ENCODE results near the gene MS4A5. TPM values are rescaled to one million over a fixed set of nuclear protein-coding genes. Genes with fewer than 3 reads are reported as not detected.

MS4A5 gene
- total RNA-seq, 1 experiment from 2014 or later = not detected

- no peaks in the 10 kb centered on the region for H3K4me1 ChIP-seq
- no peak for DNase-seq
- no peak overlapping the region for H3K4me3 ChIP-seq
- H3K27ac ChIP-seq = no peak overlapping the region
- no peaks in the 10 kb centered on the region for H3K36me3 ChIP-seq
- no peaks in the 10 kb centered on the region for H3K27me3 ChIP-seq
- no peaks in the 10 kb centered on the region for H3K9me3 ChIP-seq (replicated peaks)
Measured at GRCh38 chr11:60454212-60454611, 24.8 kb downstream of the MS4A5 start.

- H3K27me3 ChIP-seq = no peaks in the 10 kb centered on the region
Measured at GRCh38 chr11:60455531-60456042, 26.2 kb downstream of the MS4A5 start, which contains the start of gene MS4A1. MS4A1 (plus strand) TSS chr11:60455847; CDS start chr11:60462375, 6,528 bp downstream.

GRCh38 chr11:60457576-60457975 is 28.2 kb downstream of the MS4A5 start:
- H3K9me3 ChIP-seq (replicated peaks) = no peaks in the 10 kb centered on the region

More at GRCh38 chr11:60455531-60456042, 26.2 kb downstream of the MS4A5 start, which contains the start of gene MS4A1:
- Histone ChIP-seq H3K27ac (no peak within 1 kb of the TSS), H3K36me3 (no peaks in the 10 kb centered on the region), H3K4me3 (no peak within 1 kb of the TSS), H3K9me3 (replicated peaks) (no peaks in the 10 kb centered on the region), H3K4me1 (no peaks in the 10 kb centered on the region)
- DNase-seq = no peak

GRCh38 chr11:60459345-60459744 is 30.0 kb downstream of the MS4A5 start:
- DNase-seq = no peak
- no peak overlapping the region for H3K4me3 ChIP-seq
- no peaks in the 10 kb centered on the region for H3K36me3 ChIP-seq
- H3K27me3 ChIP-seq = no peaks in the 10 kb centered on the region
- H3K27ac ChIP-seq = no peak overlapping the region
- H3K4me1 ChIP-seq = no peaks in the 10 kb centered on the region
- no peaks in the 10 kb centered on the region for H3K9me3 ChIP-seq (replicated peaks)

More at GRCh38 chr11:60457576-60457975, 28.2 kb downstream of the MS4A5 start:
- H3K27ac ChIP-seq = no peak overlapping the region
- H3K36me3 ChIP-seq = no peaks in the 10 kb centered on the region
- no peaks in the 10 kb centered on the region for H3K27me3 ChIP-seq
- no peaks in the 10 kb centered on the region for H3K4me1 ChIP-seq
- no peak overlapping the region for H3K4me3 ChIP-seq
- no peak for DNase-seq

- Histone ChIP-seq H3K9me3 (replicated peaks) (no peaks in the 10 kb centered on the region), H3K27me3 (no peaks in the 10 kb centered on the region), H3K4me3 (no peak overlapping the region), H3K36me3 (no peaks in the 10 kb centered on the region), H3K4me1 (no peaks in the 10 kb centered on the region), H3K27ac (no peak overlapping the region)
- DNase-seq = no peak
Measured at GRCh38 chr11:60468829-60469228, 39.5 kb downstream of the MS4A5 start.

- H3K27me3 ChIP-seq = no peaks in the 10 kb centered on the region
- no peaks in the 10 kb centered on the region for H3K4me1 ChIP-seq
- no peak overlapping the region for H3K4me3 ChIP-seq
- no peak overlapping the region for H3K27ac ChIP-seq
- H3K9me3 ChIP-seq (replicated peaks) = no peaks in the 10 kb centered on the region
- no peak for DNase-seq
- no peaks in the 10 kb centered on the region for H3K36me3 ChIP-seq
Measured at GRCh38 chr11:60469723-60470122, 40.4 kb downstream of the MS4A5 start.

GRCh38 chr11:60477035-60477445 is 47.7 kb downstream of the MS4A5 start:
- H3K4me1 ChIP-seq = no peaks in the 10 kb centered on the region
- no peaks in the 10 kb centered on the region for H3K36me3 ChIP-seq
- no peak overlapping the region for H3K27ac ChIP-seq
- no peaks in the 10 kb centered on the region for H3K27me3 ChIP-seq
- H3K9me3 ChIP-seq (replicated peaks) = no peaks in the 10 kb centered on the region
- H3K4me3 ChIP-seq = no peak overlapping the region
- no peak for DNase-seq

GRCh38 chr11:60482361-60482760 is 53.0 kb downstream of the MS4A5 start:
- Histone ChIP-seq H3K27ac (no peak overlapping the region), H3K27me3 (no peaks in the 10 kb centered on the region), H3K36me3 (no peaks in the 10 kb centered on the region)

GRCh38 chr11:60485987-60486386 is 56.6 kb downstream of the MS4A5 start:
- peak in 1 of 2 experiments; percentile 3 for DNase-seq
- Histone ChIP-seq H3K4me1 (no peaks in the 10 kb centered on the region), H3K9me3 (replicated peaks) (no peaks in the 10 kb centered on the region), H3K36me3 (no peaks in the 10 kb centered on the region), H3K27ac (no peak overlapping the region), H3K4me3 (no peak overlapping the region), H3K27me3 (no peaks in the 10 kb centered on the region)

More at GRCh38 chr11:60482361-60482760, 53.0 kb downstream of the MS4A5 start:
- no peak for DNase-seq
- no peaks in the 10 kb centered on the region for H3K9me3 ChIP-seq (replicated peaks)
- no peaks in the 10 kb centered on the region for H3K4me1 ChIP-seq
- no peak overlapping the region for H3K4me3 ChIP-seq

GRCh38 chr11:60492488-60493009 is 63.2 kb downstream of the MS4A5 start, which contains the start of gene MS4A12:
MS4A12 (plus strand) TSS chr11:60492778; CDS start chr11:60497319, 4,541 bp downstream.
- H3K27me3 ChIP-seq = no peaks in the 10 kb centered on the region
- no peaks in the 10 kb centered on the region for H3K4me1 ChIP-seq
- H3K36me3 ChIP-seq = no peaks in the 10 kb centered on the region
- H3K27ac ChIP-seq = no peak within 1 kb of the TSS
- no peak within 1 kb of the TSS for H3K4me3 ChIP-seq
- no peaks in the 10 kb centered on the region for H3K9me3 ChIP-seq (replicated peaks)
- no peak for DNase-seq

- Histone ChIP-seq H3K27ac (no peak overlapping the region), H3K36me3 (no peaks in the 10 kb centered on the region), H3K27me3 (no peaks in the 10 kb centered on the region), H3K9me3 (replicated peaks) (no peaks in the 10 kb centered on the region), H3K4me3 (no peak overlapping the region), H3K4me1 (no peaks in the 10 kb centered on the region)
- DNase-seq = no peak
Measured at GRCh38 chr11:60493454-60493853, 64.1 kb downstream of the MS4A5 start.

Other genes with a start within 250 kb of the MS4A5 start
- gene MS4A6A, start 246.5 kb upstream of the MS4A5 start, total RNA-seq (2014; rRNA removed; shearing (Covaris generic)) = not detected in 2 replicates
- gene MS4A4E, start 186.4 kb upstream of the MS4A5 start, total RNA-seq (2014; rRNA removed; shearing (Covaris generic)) = not detected in 2 replicates
- not detected in 2 replicates for gene MS4A4A, start 148.9 kb upstream of the MS4A5 start, total RNA-seq (2014; rRNA removed; shearing (Covaris generic))
- not detected in 2 replicates for gene MS4A6E, start 102.3 kb upstream of the MS4A5 start, total RNA-seq (2014; rRNA removed; shearing (Covaris generic))
- not detected in 2 replicates for gene MS4A7, start 51.0 kb upstream of the MS4A5 start, total RNA-seq (2014; rRNA removed; shearing (Covaris generic))
- gene MS4A14, start 33.1 kb upstream of the MS4A5 start, total RNA-seq (2014; rRNA removed; shearing (Covaris generic)) = not detected in 2 replicates
- gene MS4A1, start 26.3 kb downstream of the MS4A5 start, total RNA-seq (2014; rRNA removed; shearing (Covaris generic)) = not detected in 2 replicates
- not detected in 2 replicates for gene MS4A12, start 63.2 kb downstream of the MS4A5 start, total RNA-seq (2014; rRNA removed; shearing (Covaris generic))
- not detected in 2 replicates for gene MS4A13, start 85.8 kb downstream of the MS4A5 start, total RNA-seq (2014; rRNA removed; shearing (Covaris generic))

Data from SJCRH30 (cell line).